Measurements from ENCODE around the gene AFF4. TPM values are rescaled to one million over a fixed set of nuclear protein-coding genes. Genes with fewer than 3 reads are reported as not detected.

The AFF4 gene
- total RNA-seq, 1 donor from 2014 or later, result 25.8 TPM

DNA sequence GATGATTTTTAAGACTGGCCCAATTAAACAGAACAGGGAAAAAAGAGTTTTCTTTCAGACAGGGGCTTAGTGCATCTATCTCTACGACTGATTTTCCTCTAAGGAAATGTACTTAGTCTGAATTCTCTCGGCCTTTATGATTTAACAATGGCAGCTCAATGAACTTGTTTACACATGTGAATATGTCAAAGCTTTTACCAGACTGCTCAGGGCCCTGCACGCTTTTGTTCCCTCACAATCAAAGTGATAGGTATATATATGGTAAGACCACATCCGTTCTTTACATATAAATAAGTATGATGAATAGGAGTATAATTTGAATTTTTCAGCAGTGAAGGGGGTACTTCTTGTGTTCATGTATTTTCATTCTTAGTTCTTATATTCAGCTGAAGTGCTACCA is 62.4 kb downstream of the AFF4 start:
- H3K27me3 ChIP-seq (ENCODE audit: control insufficient read depth, insufficient read depth, low read length), result no peaks in the 10 kb centered on the region
- TF ChIP-seq, protein P1, sequence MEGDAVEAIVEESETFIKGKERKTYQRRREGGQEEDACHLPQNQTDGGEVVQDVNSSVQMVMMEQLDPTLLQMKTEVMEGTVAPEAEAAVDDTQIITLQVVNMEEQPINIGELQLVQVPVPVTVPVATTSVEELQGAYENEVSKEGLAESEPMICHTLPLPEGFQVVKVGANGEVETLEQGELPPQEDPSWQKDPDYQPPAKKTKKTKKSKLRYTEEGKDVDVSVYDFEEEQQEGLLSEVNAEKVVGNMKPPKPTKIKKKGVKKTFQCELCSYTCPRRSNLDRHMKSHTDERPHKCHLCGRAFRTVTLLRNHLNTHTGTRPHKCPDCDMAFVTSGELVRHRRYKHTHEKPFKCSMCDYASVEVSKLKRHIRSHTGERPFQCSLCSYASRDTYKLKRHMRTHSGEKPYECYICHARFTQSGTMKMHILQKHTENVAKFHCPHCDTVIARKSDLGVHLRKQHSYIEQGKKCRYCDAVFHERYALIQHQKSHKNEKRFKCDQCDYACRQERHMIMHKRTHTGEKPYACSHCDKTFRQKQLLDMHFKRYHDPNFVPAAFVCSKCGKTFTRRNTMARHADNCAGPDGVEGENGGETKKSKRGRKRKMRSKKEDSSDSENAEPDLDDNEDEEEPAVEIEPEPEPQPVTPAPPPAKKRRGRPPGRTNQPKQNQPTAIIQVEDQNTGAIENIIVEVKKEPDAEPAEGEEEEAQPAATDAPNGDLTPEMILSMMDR (IDR thresholded peaks at IDR 0.05; ENCODE audit: insufficient read depth, low read length, severe bottlenecking), result no peak
- DNase-seq (ENCODE audit: low read depth), result no peak
- H3K36me3 ChIP-seq (ENCODE audit: control insufficient read depth, insufficient read depth, low read length), result peaks cover 9% of the 10 kb centered on the region
- no peak for FAIRE-seq
- no peak overlapping the region for H3K4me3 ChIP-seq (ENCODE audit: low read depth, low read length)

DNA sequence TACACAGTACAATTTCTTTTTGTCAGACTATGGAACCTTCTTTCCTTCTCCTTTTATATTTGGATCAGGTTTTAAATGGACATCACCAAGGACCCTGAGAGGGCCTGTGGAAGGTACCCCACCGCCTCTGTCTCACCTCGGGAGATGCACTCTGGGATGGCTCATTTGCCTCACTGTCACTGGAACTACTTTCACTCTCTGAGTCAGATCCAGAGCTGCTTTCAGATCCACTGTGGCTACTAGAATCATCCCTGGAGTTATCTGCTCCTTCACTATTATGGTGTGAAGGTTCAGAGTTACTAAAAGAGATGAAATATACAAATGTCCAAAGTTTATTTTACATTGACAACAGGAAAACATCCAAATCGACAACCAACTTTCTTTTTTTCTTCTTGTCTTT is 65.3 kb downstream of the AFF4 start:
- H3K4me3 ChIP-seq (ENCODE audit: low read depth, low read length), result no peak overlapping the region
- no peaks in the 10 kb centered on the region for H3K27me3 ChIP-seq (ENCODE audit: control insufficient read depth, insufficient read depth, low read length)
- TF ChIP-seq, protein P1 (IDR thresholded peaks at IDR 0.05; ENCODE audit: insufficient read depth, low read length, severe bottlenecking), result no peak
- FAIRE-seq (no peak), DNase-seq (ENCODE audit: low read depth) (no peak)
- H3K36me3 ChIP-seq (ENCODE audit: control insufficient read depth, insufficient read depth, low read length), result peaks cover 15% of the 10 kb centered on the region

DNA sequence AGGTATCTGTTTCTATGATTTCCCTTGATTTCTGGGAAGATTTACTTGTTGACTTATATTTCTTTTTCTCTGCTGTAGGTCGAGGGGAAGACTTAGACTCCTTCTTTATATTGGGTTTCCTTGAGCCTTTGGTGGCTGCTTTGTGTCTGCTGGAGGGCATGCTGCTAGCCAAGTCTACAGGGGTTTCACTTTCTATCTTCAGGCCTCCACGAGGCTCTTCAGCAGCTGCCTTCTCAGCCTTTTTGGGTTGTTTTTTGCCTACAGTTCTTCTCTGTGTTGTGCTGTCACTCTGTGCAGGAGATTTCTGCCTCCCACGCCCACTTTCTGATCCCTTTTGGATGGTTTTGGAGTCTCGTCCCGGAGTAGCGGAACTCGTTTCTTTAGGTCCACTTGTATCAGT is 66.7 kb downstream of the AFF4 start:
- DNase-seq (ENCODE audit: low read depth) (no peak), FAIRE-seq (no peak)
- Histone ChIP-seq H3K36me3 (ENCODE audit: control insufficient read depth, insufficient read depth, low read length) (peaks cover 21% of the 10 kb centered on the region), H3K4me3 (ENCODE audit: low read depth, low read length) (no peak overlapping the region), H3K27me3 (ENCODE audit: control insufficient read depth, insufficient read depth, low read length) (no peaks in the 10 kb centered on the region)
- TF ChIP-seq, protein P1 (IDR thresholded peaks at IDR 0.05; ENCODE audit: insufficient read depth, low read length, severe bottlenecking), result no peak

DNA sequence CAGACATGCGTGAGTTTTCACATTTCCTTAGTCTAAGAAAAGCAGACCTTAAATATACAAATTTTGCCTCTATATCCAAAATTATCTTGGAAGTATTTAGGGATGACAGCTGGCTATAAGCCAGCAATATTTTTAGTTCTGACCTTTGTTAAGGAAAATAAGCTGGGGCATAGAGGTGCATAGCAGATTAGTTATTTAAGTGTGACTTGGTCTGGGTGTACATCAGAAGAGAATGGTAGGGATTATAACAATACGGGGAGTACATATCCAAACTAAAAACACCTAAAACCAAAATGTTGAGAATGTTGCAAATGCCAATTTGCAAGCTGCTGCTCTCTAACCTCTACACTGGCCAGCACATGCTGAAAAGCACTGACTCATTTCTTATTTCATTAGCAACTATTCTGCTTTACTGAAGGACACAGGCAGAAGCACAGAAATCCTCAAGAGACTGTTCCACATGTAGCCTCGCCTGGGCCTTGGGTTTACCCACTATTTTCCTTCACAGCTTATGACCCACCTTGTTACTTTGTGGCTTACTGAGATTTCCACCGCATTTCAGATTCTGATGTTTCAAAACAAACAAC is 67.6 kb downstream of the AFF4 start:
- DNase-seq (ENCODE audit: low read depth) (no peak), FAIRE-seq (no peak)
- Histone ChIP-seq H3K36me3 (ENCODE audit: control insufficient read depth, insufficient read depth, low read length) (peaks cover 20% of the 10 kb centered on the region), H3K4me3 (ENCODE audit: low read depth, low read length) (no peak overlapping the region), H3K27me3 (ENCODE audit: control insufficient read depth, insufficient read depth, low read length) (no peaks in the 10 kb centered on the region)
- TF ChIP-seq, protein P1 (IDR thresholded peaks at IDR 0.05; ENCODE audit: insufficient read depth, low read length, severe bottlenecking), result no peak

DNA sequence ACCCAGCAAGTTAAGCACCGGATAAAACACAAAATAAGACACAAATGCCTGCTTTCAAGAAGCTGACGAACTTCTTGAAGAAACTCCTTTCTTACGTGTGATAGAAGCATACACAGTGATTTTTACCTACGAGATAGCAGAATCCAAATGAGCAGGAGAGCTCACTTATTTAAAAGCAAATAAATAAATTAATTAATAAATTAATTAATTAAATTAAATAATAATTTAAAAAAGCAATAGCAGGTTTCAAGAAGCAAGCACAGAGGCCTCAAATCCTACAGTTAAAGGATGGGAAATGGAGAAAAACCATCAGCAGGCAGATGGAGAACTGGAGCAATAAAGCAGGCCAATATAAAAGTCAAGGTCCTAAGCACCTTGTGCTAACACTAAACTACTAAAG is 72.6 kb downstream of the AFF4 start:
- FAIRE-seq (no peak), DNase-seq (ENCODE audit: low read depth) (no peak)
- Histone ChIP-seq H3K4me3 (ENCODE audit: low read depth, low read length) (no peak overlapping the region), H3K27me3 (ENCODE audit: control insufficient read depth, insufficient read depth, low read length) (no peaks in the 10 kb centered on the region), H3K36me3 (ENCODE audit: control insufficient read depth, insufficient read depth, low read length) (peaks cover 28% of the 10 kb centered on the region)
- TF ChIP-seq, protein P1 (IDR thresholded peaks at IDR 0.05; ENCODE audit: insufficient read depth, low read length, severe bottlenecking), result no peak

DNA sequence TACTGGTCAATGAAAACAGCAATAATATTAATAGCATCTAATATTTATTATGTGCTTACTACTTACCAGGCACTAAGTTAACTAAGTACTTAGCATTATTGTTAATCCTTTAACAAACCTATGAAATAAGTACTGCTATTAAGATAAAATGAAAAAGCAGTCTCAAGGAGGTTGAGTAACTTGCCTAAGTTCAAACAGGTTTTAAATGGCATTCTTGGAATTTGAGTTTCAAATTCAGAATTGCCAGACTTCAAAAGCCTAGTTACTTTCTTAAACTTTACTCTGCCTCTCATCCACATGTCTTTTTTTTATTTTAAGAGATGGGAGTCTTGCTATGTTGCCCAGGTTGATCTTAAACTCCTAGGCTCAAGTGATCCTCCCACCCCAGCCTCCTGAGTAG is 73.9 kb downstream of the AFF4 start:
- H3K4me3 ChIP-seq (ENCODE audit: low read depth, low read length), result no peak overlapping the region
- TF ChIP-seq, protein P1 (IDR thresholded peaks at IDR 0.05; ENCODE audit: insufficient read depth, low read length, severe bottlenecking), result no peak
- DNase-seq (ENCODE audit: low read depth) (no peak), FAIRE-seq (no peak)
- no peaks in the 10 kb centered on the region for H3K27me3 ChIP-seq (ENCODE audit: control insufficient read depth, insufficient read depth, low read length)
- H3K36me3 ChIP-seq (ENCODE audit: control insufficient read depth, insufficient read depth, low read length), result peaks cover 24% of the 10 kb centered on the region

Measured in bronchial epithelial cell (primary cell).